Neuronal stem cell (in vitro differentiated cells): Measurements from ENCODE around the gene FAM9C.

Source experiments
- DNase-seq: peaks from one replicate; pipeline ENCODE4 v3.0.0-alpha.2; 2013; ENCODE audit warnings: low spot score
- H2AFZ ChIP-seq: one replicate; pipeline ENCODE4 v1.6.1; 2013; ENCODE audit warnings: mild to moderate bottlenecking, low read length, inconsistent platforms
- H2AK5ac ChIP-seq: 2 replicates; pipeline ENCODE4 v1.6.1; 2013; ENCODE audit warnings: low read depth, mild to moderate bottlenecking, inconsistent platforms, low read length, moderate library complexity, mixed read lengths
- H2BK120ac ChIP-seq: 2 replicates; pipeline ENCODE4 v1.6.1; 2013; ENCODE audit warnings: low read depth, mild to moderate bottlenecking, inconsistent platforms, low read length, moderate library complexity, mixed read lengths
- H2BK12ac ChIP-seq: one replicate; pipeline ENCODE4 v1.6.1; 2013; ENCODE audit warnings: low read length, inconsistent platforms
- H2BK15ac ChIP-seq: 2 replicates; pipeline ENCODE4 v1.6.1; 2013; ENCODE audit warnings: mild to moderate bottlenecking, low read length, inconsistent platforms, mixed read lengths
- H2BK5ac ChIP-seq: one replicate; pipeline ENCODE4 v1.6.1; 2013; ENCODE audit warnings: inconsistent platforms, mild to moderate bottlenecking, low read length, moderate library complexity
- H3K14ac ChIP-seq: one replicate; pipeline ENCODE4 v1.6.1; 2013; ENCODE audit warnings: low read length, inconsistent platforms
- H3K18ac ChIP-seq: 2 replicates; pipeline ENCODE4 v1.6.1; 2013; ENCODE audit warnings: low read length, inconsistent platforms
- H3K23ac ChIP-seq: 2 replicates; pipeline ENCODE4 v1.6.1; 2013; ENCODE audit warnings: low read depth, mild to moderate bottlenecking, mixed read lengths, low read length, inconsistent platforms; ENCODE audit not compliant: poor library complexity
- H3K27ac ChIP-seq: replicated peaks from 3 replicates; pipeline ENCODE4 v1.5.1; 2013; ENCODE audit warnings: low read length, inconsistent platforms
- H3K27me3 ChIP-seq, 3 experiments: 2 replicates each; pipeline ENCODE4 v1.6.1; 2013; ENCODE audit warnings: low read length in 3 of 3, mild to moderate bottlenecking in 2 of 3, inconsistent platforms in 1 of 3, low read depth in 1 of 3, mixed read lengths in 1 of 3, moderate library complexity in 1 of 3; ENCODE audit not compliant: control insufficient read depth in 3 of 3, insufficient read depth in 3 of 3
- H3K36me3 ChIP-seq, 2 donors: replicated peaks in 1 of 2; 2 replicates each; pipeline ENCODE4 v1.6.1; 2013; ENCODE audit warnings: low read length in 2 of 2; ENCODE audit not compliant: control insufficient read depth in 2 of 2, insufficient read depth in 2 of 2
- H3K4ac ChIP-seq: 2 replicates; pipeline ENCODE4 v1.6.1; 2013; ENCODE audit warnings: inconsistent platforms, mild to moderate bottlenecking, low read length, moderate library complexity
- H3K4me1 ChIP-seq, 2 donors: 1 replicate in 1 of 2; 2 replicates in 1 of 2; pipeline ENCODE4 v1.6.1; 2013; ENCODE audit warnings: low read length in 2 of 2, low read depth in 1 of 2; ENCODE audit not compliant: control insufficient read depth in 2 of 2, insufficient read depth in 1 of 2
- H3K4me2 ChIP-seq: one replicate; pipeline ENCODE4 v1.6.1; 2013; ENCODE audit warnings: mild to moderate bottlenecking, low read length, inconsistent platforms; ENCODE audit not compliant: insufficient read depth, poor library complexity, severe bottlenecking
- H3K4me3 ChIP-seq, 2 donors: 2 replicates each; pipeline ENCODE4 v1.5.1; 2013; ENCODE audit warnings: low read length in 2 of 2, mild to moderate bottlenecking in 2 of 2, inconsistent platforms in 1 of 2, moderate library complexity in 1 of 2
- H3K79me1 ChIP-seq: one replicate; pipeline ENCODE4 v1.6.1; 2013; ENCODE audit warnings: low read depth, mild to moderate bottlenecking, inconsistent platforms, low read length, moderate library complexity
- H3K9ac ChIP-seq: one replicate; pipeline ENCODE4 v1.6.1; 2013; ENCODE audit warnings: mild to moderate bottlenecking, low read depth, low read length, inconsistent platforms; ENCODE audit not compliant: poor library complexity
- H3K9me3 ChIP-seq, 2 donors: replicated peaks in 1 of 2; 2 replicates each; pipeline versions ENCODE3 to v1.6.1; 2013; ENCODE audit warnings: low read length in 2 of 2, mild to moderate bottlenecking in 2 of 2, inconsistent platforms in 1 of 2, low read depth in 1 of 2, mixed read lengths in 1 of 2, moderate library complexity in 1 of 2; ENCODE audit not compliant: control insufficient read depth in 2 of 2, insufficient read depth in 1 of 2
- H4K8ac ChIP-seq: one replicate; pipeline ENCODE4 v1.6.1; 2013; ENCODE audit warnings: low read depth, mild to moderate bottlenecking, inconsistent platforms, low read length, moderate library complexity
- H4K91ac ChIP-seq: one replicate; pipeline ENCODE4 v1.6.1; 2013; ENCODE audit warnings: low read length, low read depth, mild to moderate bottlenecking, inconsistent platforms; ENCODE audit not compliant: poor library complexity
- WGBS, 2 donors: extraction: QIAGEN DNeasy Blood & Tissue Kit; methylation state at CpG; one replicate each; pipeline ENCODE4 v1.1.7; 2013; ENCODE audit warnings: missing lambda C conversion rate in 2 of 2, mixed read lengths in 1 of 2; ENCODE audit not compliant: insufficient read length in 2 of 2, insufficient replicate concordance in 1 of 2; ENCODE audit errors: extremely low coverage in 2 of 2; 5-methylcytosine and 5-hydroxymethylcytosine counted together

Gene FAM9C

GRCh38 chrX:12993826-12994225, 50.6 kb downstream of the FAM9C start:
- Histone ChIP-seq H3K36me3 (no peaks in the 10 kb centered on the region), H3K27me3 (no peaks in the 10 kb centered on the region), H3K23ac (no peak overlapping the region), H2BK12ac (no peak overlapping the region), H4K91ac (no peak overlapping the region), H3K14ac (no peak overlapping the region), H2BK5ac (no peak overlapping the region), H3K79me1 (no peaks in the 10 kb centered on the region), H2BK15ac (no peak overlapping the region), H3K9me3 (no peaks in the 10 kb centered on the region), H2AK5ac (no peak overlapping the region), H2AFZ (no peak overlapping the region), H3K27ac (no peak overlapping the region), H3K4me3 (no peak overlapping the region), H3K4ac (no peak overlapping the region), H3K18ac (no peak overlapping the region), H2BK120ac (no peak overlapping the region), H4K8ac (no peak overlapping the region), H3K9ac (no peak overlapping the region), H3K4me2 (no peak overlapping the region), H3K4me1 (peaks cover 0 to 3% of the 10 kb centered on the region in 2 donors)
- WGBS, 2 donors, result no CpG with 5 or more reads among the region's 1 CpG
- DNase-seq, result no peak

DNA sequence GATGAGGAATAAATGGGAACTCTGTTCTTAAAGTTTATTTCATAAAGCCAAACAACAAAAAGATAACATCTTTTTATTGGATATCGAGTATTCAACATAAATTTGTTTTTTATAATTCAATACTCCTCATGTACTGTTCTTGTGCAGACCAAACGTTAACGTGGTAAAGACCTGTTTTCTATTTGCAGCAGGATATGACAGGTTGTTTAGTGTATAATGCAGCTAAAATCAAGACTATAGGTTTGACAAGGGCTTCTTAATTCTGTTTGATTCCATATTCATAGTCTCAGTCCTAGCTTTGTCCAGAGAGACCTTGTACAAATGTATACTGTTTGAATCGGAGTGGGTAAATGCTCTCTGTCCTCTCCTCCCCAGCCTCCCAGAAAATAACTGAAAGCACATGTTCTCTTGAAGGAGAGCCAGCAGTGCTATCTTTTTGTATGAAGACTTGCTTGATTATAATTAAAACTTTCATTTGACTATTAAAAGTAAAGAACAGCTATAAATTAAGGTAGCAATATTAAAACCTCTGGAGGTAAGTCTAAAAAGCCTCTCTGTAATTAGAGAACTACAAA, 51.8 kb downstream of the FAM9C start:
- Histone ChIP-seq H3K4me1 (no peaks in the 10 kb centered on the region), H2BK5ac (no peak overlapping the region), H3K27me3 (no peaks in the 10 kb centered on the region), H3K79me1 (no peaks in the 10 kb centered on the region), H3K14ac (no peak overlapping the region), H3K23ac (no peak overlapping the region), H3K9me3 (no peaks in the 10 kb centered on the region), H3K4me2 (no peak overlapping the region), H3K9ac (no peak overlapping the region), H2BK15ac (no peak overlapping the region), H3K36me3 (no peaks in the 10 kb centered on the region), H4K91ac (no peak overlapping the region), H2BK12ac (no peak overlapping the region), H3K27ac (no peak overlapping the region), H3K18ac (no peak overlapping the region), H3K4ac (no peak overlapping the region), H2BK120ac (no peak overlapping the region), H3K4me3 (no peak overlapping the region), H2AFZ (no peak overlapping the region), H2AK5ac (no peak overlapping the region), H4K8ac (no peak overlapping the region)
- no peak for DNase-seq
- WGBS, 2 donors, result no CpG with 5 or more reads among the region's 4 CpGs

DNA sequence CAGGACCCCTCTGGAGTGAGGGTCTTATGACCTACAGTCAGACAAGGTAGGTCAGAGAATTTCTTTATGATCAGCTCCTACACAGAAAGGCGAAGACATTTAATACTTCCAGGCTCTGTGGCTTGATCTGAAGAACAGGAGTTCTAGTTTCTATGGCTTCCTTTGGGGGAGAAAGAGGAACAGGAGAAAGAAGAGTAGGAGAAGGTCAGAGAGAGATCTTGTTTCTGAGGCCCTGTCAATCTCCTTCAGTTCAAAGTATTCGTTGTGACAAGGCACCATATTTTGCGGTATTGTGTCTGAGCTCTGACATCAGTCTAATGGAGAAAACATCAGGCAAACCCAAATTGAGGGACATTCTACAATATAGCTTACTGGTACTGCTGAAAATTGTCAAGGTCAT, 52.8 kb downstream of the FAM9C start:
- no peak overlapping the region for H2BK120ac ChIP-seq
- H3K27me3 ChIP-seq, result no peaks in the 10 kb centered on the region
- H3K4me3 ChIP-seq, result no peak overlapping the region
- no peak overlapping the region for H3K18ac ChIP-seq
- no peak overlapping the region for H2BK15ac ChIP-seq
- H3K4me2 ChIP-seq, result no peak overlapping the region
- no peak overlapping the region for H3K4ac ChIP-seq
- DNase-seq, result no peak
- H3K9me3 ChIP-seq, result no peaks in the 10 kb centered on the region
- H3K9ac ChIP-seq, result no peak overlapping the region
- H3K27ac ChIP-seq, result no peak overlapping the region
- H4K91ac ChIP-seq, result no peak overlapping the region
- H4K8ac ChIP-seq, result no peak overlapping the region
- no peaks in the 10 kb centered on the region for H3K36me3 ChIP-seq
- no peak overlapping the region for H2BK12ac ChIP-seq
- H3K4me1 ChIP-seq, result no peaks in the 10 kb centered on the region
- H3K14ac ChIP-seq, result no peak overlapping the region
- no peaks in the 10 kb centered on the region for H3K79me1 ChIP-seq
- H2BK5ac ChIP-seq, result no peak overlapping the region
- H2AK5ac ChIP-seq, result no peak overlapping the region
- H2AFZ ChIP-seq, result no peak overlapping the region
- no CpG with 5 or more reads among the region's 3 CpGs for WGBS, 2 donors
- no peak overlapping the region for H3K23ac ChIP-seq

DNA sequence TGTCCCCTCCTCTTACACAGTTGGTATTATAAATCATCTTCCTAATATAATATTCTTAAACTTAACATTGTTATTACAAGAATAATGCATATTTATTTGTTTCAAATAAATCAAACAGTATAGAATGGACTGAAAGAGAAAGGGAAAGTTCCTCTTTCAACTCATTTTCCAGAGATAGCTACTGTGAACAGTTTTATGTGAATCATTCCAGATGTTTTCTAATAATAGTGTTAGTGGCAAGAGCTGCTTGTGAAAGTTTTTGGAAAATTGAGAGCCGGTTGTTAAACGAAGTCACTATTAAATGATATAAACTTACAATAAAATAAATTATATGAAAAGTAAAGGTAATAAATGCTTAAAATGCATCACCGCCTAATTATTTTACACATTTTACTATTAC, 55.0 kb downstream of the FAM9C start:
- no CpG with 5 or more reads among the region's 3 CpGs for WGBS, 2 donors

More for the DNA sequence above, 55.0 kb downstream of the FAM9C start:
- Histone ChIP-seq H3K27ac (no peak overlapping the region), H4K91ac (no peak overlapping the region), H3K36me3 (no peaks in the 10 kb centered on the region), H2BK120ac (no peak overlapping the region), H2AK5ac (no peak overlapping the region), H3K27me3 (no peaks in the 10 kb centered on the region), H3K4me1 (no peaks in the 10 kb centered on the region), H3K9ac (no peak overlapping the region), H2BK15ac (no peak overlapping the region), H3K23ac (no peak overlapping the region), H3K9me3 (no peaks in the 10 kb centered on the region), H3K79me1 (no peaks in the 10 kb centered on the region), H4K8ac (no peak overlapping the region), H3K4me2 (no peak overlapping the region), H3K4me3 (no peak overlapping the region), H2AFZ (no peak overlapping the region), H3K4ac (no peak overlapping the region), H2BK12ac (no peak overlapping the region), H3K18ac (no peak overlapping the region), H2BK5ac (no peak overlapping the region), H3K14ac (no peak overlapping the region)
- no peak for DNase-seq
